Epidermal melanocyte (primary cell): ENCODE data around the gene NPR3.
"Not testable (repeated sequence)": the region's sequence is repeated elsewhere in the genome, so short reads cannot be mapped to it uniquely, and the experiment has no call there.

Experiments
- DNase-seq: peaks from one replicate; pipeline ENCODE4 v3.0.0; 2011; ENCODE audit warnings: low spot score; ENCODE audit not compliant: insufficient read length

Gene NPR3

DNA sequence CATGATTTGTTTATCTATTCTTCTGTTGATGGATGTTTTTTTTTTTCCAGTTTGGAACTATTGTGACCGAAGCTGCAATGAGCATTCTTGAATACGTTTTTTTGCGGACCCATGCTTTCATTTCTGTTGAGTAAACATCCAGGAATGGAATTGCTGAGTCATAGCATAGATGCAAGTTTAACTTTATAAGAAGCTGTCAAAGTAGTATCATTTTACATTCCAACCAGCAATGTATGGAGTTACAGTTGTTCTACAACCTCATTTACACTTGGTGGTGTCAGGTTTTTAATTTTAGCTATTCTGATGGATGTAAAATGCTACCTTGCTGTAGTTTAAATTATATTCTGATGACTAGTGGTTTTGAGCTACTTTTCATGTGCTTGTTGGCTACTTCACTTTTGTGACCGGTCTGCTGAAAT is 49.0 kb downstream of the NPR3 start:
- no peak for DNase-seq

DNA sequence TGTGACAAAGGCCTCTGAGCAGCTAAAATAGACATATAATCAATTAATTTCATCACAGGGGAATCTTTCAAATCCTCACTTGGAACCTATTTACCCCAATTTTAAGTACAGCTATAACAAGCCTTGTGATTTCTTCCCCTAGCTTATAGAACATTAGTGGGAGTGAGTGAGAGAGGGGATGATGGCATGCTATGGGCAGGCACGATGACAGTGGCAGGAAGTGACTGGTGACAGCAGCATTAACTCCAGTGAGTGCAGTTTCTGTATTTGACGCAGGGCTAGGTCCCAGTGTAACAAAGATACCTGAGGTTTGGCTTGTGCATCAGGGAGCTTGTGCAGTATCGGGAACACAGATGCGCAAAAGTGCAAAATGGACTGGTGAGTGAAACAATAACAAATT is 54.1 kb downstream of the NPR3 start:
- DNase-seq: no peak

DNA sequence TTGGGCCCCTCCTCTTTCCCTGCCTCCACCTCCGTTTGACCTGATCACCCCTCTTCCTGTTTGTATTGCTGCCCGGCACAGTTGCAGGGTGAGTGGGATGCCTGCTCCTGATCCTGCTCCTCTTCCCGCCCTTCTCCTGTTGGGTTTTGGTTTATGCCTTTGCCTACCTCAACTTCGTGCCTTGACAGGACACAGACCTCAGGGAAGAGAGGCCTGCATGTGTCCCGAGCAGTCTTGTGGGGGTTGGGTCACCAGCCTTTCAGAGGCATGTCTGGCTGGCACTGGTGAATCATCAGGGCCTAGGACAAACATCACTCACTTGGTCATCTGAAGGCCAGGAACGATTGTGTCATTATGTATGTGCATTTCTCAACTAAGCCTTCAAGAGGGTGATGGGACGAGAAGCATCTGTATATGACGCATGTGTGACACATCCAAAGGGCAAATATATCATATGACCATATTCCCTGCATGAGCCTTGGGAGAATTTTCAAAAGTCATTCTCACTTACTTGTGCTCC is 56.9 kb downstream of the NPR3 start:
- DNase-seq: no peak

DNA sequence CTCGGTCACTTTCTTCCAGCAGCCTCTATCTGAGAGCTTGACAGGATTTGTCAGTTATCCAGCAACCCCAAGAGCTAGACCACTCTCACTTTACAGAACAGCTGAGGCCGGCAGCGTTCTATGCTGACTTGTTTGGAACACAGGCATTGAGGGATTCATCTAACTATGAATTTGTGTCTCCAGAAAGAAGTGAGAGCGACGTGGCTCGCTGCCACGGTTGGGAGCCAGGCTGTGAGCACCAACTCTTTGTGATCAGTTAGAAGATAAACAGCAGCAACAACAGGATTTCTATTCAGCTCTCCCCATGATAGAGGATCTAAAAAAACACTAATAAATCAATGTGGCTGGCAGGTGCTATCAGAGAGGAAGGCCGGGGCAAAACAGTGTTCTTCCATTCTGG is 58.6 kb downstream of the NPR3 start:
- no peak for DNase-seq

DNA sequence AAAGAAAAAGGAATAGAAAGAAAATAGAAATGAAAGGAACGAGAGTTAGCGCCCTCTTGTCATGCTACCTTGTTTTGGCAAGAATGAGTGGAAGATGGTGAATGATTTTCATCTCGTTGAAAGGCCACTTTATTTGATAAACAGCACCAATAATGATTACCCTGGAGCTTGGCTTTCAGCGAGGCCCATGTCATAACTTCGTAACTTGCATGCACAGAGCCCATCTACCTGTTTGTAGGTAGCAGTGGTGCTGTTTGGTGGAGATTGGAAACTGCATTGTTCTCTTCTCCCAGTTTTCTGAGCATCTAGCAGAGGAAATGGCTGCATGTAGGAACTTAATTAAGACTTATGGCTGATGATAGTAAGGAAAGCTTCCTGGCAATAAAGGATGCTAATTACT is 59.3 kb downstream of the NPR3 start:
- no peak for DNase-seq

DNA sequence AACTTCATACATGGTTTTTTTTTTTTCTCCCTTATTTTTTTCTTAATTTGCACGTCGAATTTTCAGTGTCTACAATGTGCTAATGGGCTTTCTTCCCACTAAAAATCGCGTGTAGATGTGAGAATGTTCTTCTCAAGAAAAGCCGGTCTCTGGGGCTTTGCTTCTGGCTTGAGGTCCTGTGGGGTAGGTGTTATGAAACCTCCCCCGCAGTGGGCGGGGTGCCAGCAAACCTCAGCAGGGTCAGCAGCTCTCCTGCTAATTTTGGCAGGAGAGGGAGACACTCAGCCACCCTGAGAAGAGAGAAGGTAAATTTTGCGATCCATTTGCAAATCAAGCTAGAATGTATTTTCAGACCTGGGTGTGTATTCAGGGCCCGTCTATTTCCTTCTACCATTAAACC is 59.9 kb downstream of the NPR3 start:
- no peak for DNase-seq

DNA sequence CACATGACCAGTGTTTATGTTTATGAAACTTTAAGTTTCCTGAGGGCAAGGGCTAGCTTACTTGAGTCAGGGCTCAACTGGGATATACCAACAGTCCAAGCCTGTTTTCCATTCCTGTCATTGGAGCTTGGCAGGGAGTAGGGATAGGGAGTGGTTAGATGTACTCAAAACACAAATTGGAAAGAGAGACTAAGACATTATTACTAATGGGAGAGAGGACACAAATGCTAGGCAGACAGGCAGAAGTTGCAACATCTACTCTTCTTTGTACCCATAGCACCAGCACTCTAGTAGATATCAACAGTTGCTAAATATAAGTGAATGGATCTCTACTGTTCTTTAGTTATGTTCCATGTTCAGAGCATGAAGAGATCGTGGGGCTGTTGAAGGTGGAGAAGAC is 62.8 kb downstream of the NPR3 start:
- DNase-seq: no peak

DNA sequence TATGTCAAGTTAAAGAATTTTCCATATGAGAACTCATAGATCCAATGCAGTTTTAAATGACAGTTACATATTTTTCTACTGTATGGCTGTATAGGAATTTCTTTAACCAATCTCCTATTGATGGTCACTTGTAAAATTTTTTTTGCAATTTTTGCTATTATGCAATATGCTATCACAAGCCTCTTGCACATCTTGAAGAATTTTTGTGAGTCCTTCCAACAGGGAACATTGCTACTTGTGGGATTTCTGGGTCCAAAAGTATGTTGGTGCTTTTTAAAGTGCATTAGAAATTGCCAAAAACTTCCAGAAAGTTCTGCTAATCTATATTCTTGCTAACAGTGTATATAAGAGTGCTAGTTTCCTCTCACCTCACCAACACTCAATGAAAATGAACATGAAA is 65.1 kb downstream of the NPR3 start:
- DNase-seq: no peak

DNA sequence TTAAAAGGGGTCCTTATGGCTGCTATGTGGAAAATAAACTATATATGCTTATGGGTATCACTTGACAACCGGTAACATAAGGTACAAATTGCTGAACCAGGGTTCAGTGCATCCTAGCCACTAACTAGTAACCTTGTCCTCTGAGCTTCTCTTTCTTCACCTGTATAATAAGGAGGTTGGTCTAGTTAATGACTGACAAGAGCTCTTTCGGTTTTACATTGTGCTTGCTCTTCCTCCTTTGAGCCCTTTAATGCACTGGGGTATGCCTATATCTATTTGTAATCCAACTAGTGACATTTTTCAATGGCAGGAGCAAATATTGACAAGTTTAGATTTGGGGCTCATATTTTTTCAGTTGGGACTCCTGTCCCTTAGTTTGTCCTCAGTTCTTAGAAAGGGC is 66.1 kb downstream of the NPR3 start:
- DNase-seq: no peak

DNA sequence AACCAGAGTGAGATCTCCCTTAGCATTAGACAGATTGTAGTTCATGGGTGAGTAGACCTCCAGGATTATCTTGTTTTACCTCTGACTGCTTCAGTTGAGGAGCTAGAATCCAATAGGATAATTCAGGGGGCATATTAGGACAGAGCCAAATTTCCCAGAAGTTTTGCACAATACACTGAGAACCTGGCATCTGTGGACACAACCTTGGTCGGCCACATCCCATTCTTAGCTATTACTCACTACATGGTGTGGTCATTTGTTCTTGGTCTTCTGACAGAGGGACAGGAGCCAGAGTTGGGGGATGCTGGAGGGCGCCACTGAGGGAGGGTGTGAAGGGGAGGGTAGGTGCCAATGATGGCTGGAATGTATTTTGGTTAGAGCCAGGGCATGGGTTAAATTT is 66.6 kb downstream of the NPR3 start:
- DNase-seq: no peak

DNA sequence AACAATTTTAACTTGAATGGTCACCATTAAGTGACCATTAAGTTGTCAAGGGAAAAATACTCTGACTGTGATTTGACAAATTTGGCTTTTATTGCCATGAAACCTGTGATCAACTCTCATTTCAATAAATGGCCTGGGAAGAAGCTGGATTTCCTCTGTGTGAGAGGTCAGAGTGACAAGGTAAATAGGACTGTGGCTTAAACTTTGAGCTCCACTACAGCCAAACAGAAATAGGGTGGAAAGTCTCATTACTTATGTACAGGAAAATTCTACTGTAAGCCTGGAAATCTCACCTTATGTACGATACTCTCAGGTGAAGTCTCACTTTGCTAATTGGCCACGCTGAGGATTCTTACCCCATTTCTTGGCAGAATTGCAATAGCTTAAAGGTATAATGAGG is 67.3 kb downstream of the NPR3 start:
- DNase-seq: no peak

DNA sequence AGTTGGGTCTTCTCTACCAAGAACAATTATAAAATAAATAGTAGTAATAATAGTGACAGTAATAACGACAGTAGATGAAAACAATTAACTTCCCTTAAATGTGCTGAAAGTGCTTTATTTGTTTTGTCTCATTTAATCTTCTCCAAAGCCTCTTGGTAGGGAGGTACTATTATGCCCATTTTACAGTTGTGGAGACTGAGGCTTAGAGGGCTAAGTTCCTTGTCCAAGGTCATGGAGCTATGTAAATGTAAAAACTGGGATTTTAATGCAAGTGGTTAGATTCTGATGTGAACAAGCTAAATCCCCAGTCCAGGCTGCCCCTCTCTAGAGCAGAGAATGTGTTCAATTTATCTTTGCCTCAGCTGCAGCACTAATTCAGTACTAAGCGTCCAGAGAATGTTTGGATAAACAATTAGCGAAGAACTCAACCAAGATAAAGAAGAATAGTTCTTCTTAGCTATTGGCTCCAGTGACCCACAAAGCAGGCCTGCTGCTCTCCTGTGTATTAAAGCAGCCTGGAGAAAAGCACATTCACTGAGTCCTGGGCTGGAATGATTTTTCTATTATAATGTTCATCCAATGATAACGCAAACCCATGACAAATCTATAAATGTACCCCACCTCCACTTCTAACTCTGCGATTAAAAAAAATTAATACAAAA is 68.8 kb downstream of the NPR3 start:
- no peak for DNase-seq

DNA sequence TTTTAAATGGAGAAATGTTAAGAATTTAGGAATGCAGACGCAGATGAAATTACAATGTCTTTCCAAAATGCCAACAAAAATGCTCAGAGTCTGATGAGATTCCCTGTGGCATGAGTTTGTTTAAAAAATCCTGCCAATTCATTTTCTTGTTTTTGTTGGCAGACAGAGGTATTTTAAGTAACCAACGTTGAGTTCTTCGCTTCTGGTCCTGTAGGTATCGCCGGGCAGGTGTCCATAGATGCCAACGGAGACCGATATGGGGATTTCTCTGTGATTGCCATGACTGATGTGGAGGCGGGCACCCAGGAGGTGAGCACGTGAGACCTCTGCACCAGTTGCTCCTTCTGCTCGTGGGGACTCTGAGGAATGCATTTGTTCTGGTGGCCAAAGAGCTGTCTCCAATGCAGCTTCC is 69.4 kb downstream of the NPR3 start:
- DNase-seq: no peak

DNA sequence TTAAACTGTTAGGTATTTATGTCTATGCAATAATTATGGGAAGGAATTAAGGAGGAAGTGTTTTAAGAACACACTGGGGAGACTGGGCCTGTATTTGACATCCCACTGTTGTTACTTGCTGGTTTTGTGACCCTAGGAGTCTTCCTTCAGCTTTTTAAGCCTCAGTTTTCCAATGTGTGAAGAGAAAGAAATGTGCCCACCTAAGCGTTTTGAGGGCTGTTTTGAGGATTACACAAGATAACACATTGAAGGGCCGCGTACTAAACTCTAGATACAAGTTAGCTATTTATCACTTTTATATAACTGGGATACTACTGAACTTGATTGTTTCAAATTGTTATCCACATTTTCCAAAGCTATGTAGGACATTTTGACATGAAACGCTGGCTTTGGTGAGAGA is 72.5 kb downstream of the NPR3 start:
- DNase-seq: no peak

DNA sequence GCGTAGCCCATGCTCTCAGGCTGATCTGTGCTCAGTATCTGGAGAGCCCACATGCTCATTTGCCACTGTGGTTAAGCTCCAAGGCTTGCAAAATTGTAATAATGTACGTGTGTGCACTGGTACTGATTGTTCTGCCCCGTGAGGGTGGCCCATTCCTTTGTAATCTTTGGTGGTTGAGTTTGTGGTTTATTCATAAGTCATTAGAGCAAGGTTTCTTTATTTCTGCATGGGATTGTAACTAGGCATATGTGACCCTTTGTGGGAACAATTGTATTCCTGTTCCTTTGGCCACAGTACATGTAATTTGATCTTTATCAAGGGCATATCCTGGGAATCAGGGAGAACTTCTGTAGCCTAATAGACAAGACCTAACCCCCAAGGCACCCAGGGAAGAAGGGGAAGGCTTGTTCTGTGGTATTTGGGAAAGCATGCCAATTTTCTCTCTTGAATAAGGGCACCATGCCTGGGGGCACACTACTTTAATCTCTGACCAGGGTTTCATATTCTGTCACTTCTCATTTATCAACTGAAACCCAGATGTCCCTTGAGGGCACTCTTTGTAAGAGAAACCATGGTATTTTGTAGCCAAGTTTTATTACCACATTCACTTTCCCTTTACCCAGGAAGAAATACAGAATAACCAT is 74.6 kb downstream of the NPR3 start:
- peak; percentile 65 for DNase-seq

DNA sequence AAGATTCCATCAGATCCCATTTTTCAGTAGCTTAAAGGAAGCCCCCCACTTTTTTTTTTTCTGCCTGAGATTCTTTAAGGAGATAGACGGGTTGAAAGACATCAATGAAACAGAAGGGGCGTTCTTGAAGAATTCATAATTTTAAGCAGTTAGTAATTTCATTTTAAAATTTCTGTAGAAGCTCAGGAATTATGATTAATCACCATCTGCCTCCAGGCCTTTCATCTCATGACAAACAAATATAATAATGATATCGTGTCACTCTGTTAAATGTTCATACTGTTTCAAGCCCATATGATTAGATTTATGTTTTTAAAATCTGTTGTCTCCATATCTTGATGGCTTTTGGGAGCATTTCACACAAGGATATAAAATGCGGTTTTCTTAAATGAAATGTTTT is 75.2 kb downstream of the NPR3 start:
- no peak for DNase-seq

DNA sequence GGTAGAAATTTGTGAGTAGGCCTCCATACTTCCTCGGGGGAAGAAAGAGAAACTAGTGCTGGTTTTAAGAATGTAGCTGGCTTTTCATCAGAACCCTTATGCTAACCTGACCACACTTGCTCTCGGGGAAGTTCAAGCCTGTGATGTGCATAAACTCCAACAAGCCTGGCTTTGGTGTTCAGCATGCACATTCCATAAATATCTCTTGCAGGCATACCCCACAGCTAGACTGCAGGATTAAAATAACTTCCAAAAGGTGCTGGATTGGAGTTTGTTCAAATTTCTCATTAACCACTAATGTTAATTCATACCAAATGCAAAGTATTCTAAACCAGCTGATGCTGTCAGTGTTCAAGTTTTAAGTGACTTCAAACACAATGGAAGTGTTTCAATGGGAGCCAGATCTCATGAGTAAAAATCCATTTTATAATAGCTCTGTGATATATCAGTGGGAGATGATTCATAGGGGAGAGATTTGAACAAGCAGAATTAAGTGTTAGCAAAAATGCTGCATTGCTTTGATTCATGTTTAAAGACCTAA is 79.4 kb downstream of the NPR3 start:
- DNase-seq: no peak

DNA sequence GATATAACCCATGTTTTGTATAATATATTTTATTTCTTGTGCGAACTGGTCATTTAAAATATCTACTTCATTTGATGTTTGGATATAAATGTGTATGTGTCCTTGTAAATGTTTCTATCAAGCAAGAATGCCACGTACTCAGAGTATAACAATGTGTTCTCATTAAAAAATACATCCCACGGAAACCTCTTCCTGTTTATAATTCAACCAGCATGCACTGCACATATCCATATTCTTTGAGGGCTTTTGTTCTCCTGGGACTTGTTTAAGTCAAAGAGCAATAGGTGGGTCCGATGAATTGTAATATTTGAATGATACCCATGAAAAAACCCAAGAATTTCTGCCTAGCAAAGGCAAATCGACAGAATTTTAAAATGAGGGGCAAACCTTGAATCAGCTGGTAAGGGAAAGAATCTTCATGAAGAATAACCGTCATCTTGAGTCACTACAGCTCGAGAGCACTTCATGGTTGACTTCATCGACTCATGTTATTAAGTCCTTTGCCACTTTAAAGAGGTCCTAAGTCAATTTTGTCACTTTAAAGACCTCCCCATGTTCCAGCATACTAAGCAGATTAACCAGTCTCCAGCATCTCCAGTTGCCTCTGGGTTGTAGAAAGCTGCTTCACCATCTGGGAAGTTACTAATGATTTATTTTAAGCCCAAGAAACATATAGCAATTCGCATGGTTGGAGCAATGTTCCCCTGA is 80.6 kb downstream of the NPR3 start:
- no peak for DNase-seq

DNA sequence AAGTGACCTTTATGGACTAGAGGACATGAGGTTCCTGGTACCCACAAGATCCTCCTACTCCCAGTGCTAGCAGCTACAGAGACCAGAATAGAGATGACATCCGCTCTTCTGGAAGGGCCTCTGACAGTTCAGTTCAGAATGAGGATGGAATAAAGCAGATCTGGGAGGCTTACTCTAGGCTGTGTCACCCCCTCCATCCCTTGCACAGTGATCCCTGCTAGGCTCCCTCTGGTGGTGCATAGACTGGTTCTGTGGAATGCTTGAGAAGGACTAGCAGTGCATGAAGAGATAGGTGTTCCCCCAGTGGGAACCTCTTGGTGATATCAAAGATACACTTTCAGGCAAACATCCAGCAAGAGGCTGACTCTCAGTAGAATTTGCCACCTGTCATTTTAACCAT is 83.0 kb downstream of the NPR3 start:
- no peak for DNase-seq

DNA sequence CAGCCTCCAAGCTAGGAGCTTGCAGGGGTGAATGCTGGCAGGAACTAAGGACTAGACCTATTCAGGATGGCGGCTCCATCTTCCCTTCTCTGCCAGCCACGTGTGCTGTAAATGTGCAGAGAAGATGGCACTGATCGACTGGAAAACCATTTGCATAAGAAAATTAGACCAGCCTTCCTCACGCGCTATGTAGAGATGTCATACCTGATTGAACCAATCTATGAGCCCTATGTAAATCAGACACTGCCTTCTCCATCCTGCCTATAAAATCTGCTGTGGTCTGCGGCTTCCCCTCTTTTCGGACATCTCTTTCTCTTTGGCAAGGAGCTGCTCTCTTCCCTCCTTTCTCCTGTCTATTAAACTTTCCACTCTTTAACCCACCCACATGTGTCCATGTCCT is 91.6 kb downstream of the NPR3 start:
- no peak for DNase-seq

DNA sequence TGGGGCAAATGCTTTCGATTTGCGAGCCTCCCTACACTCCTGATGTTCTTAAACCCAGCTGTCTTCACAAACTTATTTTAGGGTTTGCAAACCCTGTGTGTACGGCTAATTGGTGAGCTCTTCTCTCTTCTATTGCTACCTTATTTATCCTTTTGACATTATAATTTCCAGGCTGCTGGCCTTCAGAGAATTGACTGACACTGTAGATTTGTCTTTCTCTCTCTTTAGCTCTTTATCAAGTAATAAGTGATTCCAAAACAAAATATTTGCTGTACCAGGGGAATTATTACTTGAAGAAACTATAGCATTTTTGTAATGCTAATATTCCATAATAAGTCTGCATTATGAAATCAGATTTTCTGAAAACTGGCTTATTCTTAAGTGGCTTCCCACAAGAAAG is 92.5 kb downstream of the NPR3 start:
- no peak for DNase-seq

DNA sequence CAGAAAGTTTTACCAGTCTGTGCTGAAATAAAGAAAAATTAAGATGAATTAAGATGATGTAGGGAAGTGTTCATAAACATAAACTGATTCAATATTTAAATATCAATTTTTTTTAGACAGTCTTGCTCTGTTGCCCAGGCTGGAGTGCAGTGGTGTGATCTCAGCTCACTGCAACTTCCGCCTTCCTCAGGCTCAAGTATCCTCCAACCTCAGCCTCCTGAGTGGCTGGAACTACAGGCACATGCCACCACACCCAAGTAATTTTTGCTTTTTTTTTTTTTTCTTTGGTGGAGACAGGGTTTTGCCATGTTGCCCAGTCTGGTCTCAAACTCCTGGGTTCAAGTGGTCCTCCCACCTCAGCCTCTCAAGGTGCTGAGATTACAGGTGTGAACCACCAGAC is 94.3 kb downstream of the NPR3 start:
- not testable (repeated sequence) for DNase-seq
